Fibroblast of the conjunctiva (primary cell): Measurements from ENCODE around the gene KRTAP29-1.
"Not testable (repeated sequence)": the region's sequence is repeated elsewhere in the genome, so short reads cannot be mapped to it uniquely, and the experiment has no call there.

Experiments
- DNase-seq: peaks from one replicate; pipeline ENCODE4 v3.0.0-alpha.2; 2010; ENCODE audit warnings: low read depth

Gene KRTAP29-1

GRCh38 chr17:41301916-41302901 is at the start of gene KRTAP29-1:
Gene KRTAP29-1 (minus strand): TSS chr17:41302851. CDS start chr17:41302851, 0 bp downstream.
- DNase-seq = no peak

GRCh38 chr17:41351177-41351576 is 48.5 kb upstream of the KRTAP29-1 start:
- DNase-seq = no peak

- not testable (repeated sequence) for DNase-seq
Observed at GRCh38 chr17:41350381-41350878, 47.8 kb upstream of the KRTAP29-1 start, which contains the start of gene KRT33A. Gene KRT33A (minus strand): TSS chr17:41350828. CDS start chr17:41350767, 61 bp downstream.

- no peak for DNase-seq
Observed at GRCh38 chr17:41347869-41348760, 45.5 kb upstream of the KRTAP29-1 start.

GRCh38 chr17:41346421-41346820 is 43.8 kb upstream of the KRTAP29-1 start:
- DNase-seq = not testable (repeated sequence)

GRCh38 chr17:41345992-41346391 is 43.3 kb upstream of the KRTAP29-1 start:
- DNase-seq = no peak

GRCh38 chr17:41343029-41343428 is 40.4 kb upstream of the KRTAP29-1 start:
- DNase-seq = no peak

- DNase-seq = no peak
Observed at GRCh38 chr17:41340934-41341861, 38.5 kb upstream of the KRTAP29-1 start.

- no peak for DNase-seq
Observed at GRCh38 chr17:41340494-41340893, 37.8 kb upstream of the KRTAP29-1 start.

- DNase-seq = no peak
Observed at GRCh38 chr17:41339571-41340172, 37.0 kb upstream of the KRTAP29-1 start.

GRCh38 chr17:41338961-41339485 is 36.4 kb upstream of the KRTAP29-1 start:
- DNase-seq = no peak

GRCh38 chr17:41335747-41336146 is 33.1 kb upstream of the KRTAP29-1 start:
- DNase-seq = no peak

GRCh38 chr17:41334385-41335305 is 32.0 kb upstream of the KRTAP29-1 start:
- DNase-seq = no peak

GRCh38 chr17:41333836-41334235 is 31.2 kb upstream of the KRTAP29-1 start:
- DNase-seq = no peak

- no peak for DNase-seq
Observed at GRCh38 chr17:41333098-41333497, 30.4 kb upstream of the KRTAP29-1 start.

- DNase-seq = no peak
Observed at GRCh38 chr17:41332239-41332638, 29.6 kb upstream of the KRTAP29-1 start.

GRCh38 chr17:41331606-41332005 is 29.0 kb upstream of the KRTAP29-1 start:
- DNase-seq = no peak

GRCh38 chr17:41329279-41329948 is 26.8 kb upstream of the KRTAP29-1 start:
- DNase-seq = no peak

- no peak for DNase-seq
Observed at GRCh38 chr17:41328207-41328606, 25.6 kb upstream of the KRTAP29-1 start.
